ENCODE data around the gene LMOD1.

DNA sequence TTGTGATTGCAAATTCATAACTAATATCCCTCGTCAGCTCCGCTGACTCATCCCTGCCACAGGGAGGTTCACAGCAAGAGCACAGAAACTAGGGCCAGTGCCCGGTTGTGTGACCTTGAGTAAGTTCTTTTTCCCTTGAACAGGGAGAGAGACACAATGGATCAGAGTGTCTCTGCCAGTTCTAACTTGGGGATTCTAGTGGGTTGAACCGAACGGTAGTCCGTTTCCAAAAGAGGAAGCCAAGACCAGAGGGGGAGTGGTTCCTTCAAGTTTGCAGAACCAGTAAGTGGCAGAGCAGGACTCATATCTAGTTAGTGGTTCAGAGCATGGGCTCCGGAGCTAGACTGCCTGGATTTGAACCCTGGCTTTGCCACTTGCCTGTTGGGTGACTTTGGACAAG lies 62.6 kb downstream of the LMOD1 start:
- TF ChIP-seq EP300 (IDR thresholded peaks at IDR 0.05; ENCODE audit: borderline replicate concordance) (no peak), TAF1 (IDR thresholded peaks at IDR 0.05; ENCODE audit: low read depth) (no peak), TCF12 (IDR thresholded peaks at IDR 0.05; ENCODE audit: low read depth) (no peak), CEBPB (IDR thresholded peaks at IDR 0.05) (no peak), REST (IDR thresholded peaks at IDR 0.05; ENCODE audit: low read depth) (no peak), FOXM1 (IDR thresholded peaks at IDR 0.05; ENCODE audit: borderline replicate concordance, low read depth) (no peak), CREB1 (IDR thresholded peaks at IDR 0.05; ENCODE audit: low read depth) (no peak), TEAD4 (IDR thresholded peaks at IDR 0.05) (no peak), NFIC (IDR thresholded peaks at IDR 0.05) (no peak), USF1 (IDR thresholded peaks at IDR 0.05) (no peak), YY1 (IDR thresholded peaks at IDR 0.05; ENCODE audit: low read depth) (no peak), RAD21 (IDR thresholded peaks at IDR 0.05; ENCODE audit: low read depth) (no peak), EGR1 (IDR thresholded peaks at IDR 0.05) (no peak)

Data from Ishikawa (cell line).